Fibroblast of the aortic adventitia (primary cell): ENCODE measurements around the gene MYLK. TPM values are rescaled to one million over a fixed set of nuclear protein-coding genes. Genes with fewer than 3 reads are reported as not detected.
"Not testable (repeated sequence)": the region's sequence is repeated elsewhere in the genome, so short reads cannot be mapped to it uniquely, and the experiment has no call there.

Experiments used
- DNase-seq: peaks from one replicate; pipeline ENCODE4 v3.0.0-alpha.2; 2010; ENCODE audit warnings: low read depth
- H3K4me3 ChIP-seq: 2 replicates; pipeline ENCODE4 v1.5.1; 2011; ENCODE audit warnings: low read depth, mild to moderate bottlenecking, control low read depth, low read length, moderate library complexity
- CTCF ChIP-seq: IDR thresholded peaks from 2 replicates; pipeline ENCODE4 v1.5.1; 2011; ENCODE audit warnings: mild to moderate bottlenecking, low read length, control low read depth, inconsistent platforms; ENCODE audit not compliant: insufficient read depth
- total RNA-seq: library from RNA; depleted of rRNA; stranded (reverse); fragments of >200 nt; gene quantifications from 2 replicates; pipeline ENCODE4 v1.2.3, GENCODE V29; 2012; ENCODE audit warnings: low replicate concordance

MYLK gene
- total RNA-seq, 1 donor: 74.7 TPM

- no peak overlapping the region for H3K4me3 ChIP-seq
- no peak for TF ChIP-seq CTCF
- no peak for DNase-seq
Measured at GRCh38 chr3:123608263-123608937, 275.7 kb downstream of the MYLK start.

- H3K4me3 ChIP-seq: no peak overlapping the region
- no peak for DNase-seq
- no peak for TF ChIP-seq CTCF
Measured at GRCh38 chr3:123606527-123606926, 277.6 kb downstream of the MYLK start.

DNA sequence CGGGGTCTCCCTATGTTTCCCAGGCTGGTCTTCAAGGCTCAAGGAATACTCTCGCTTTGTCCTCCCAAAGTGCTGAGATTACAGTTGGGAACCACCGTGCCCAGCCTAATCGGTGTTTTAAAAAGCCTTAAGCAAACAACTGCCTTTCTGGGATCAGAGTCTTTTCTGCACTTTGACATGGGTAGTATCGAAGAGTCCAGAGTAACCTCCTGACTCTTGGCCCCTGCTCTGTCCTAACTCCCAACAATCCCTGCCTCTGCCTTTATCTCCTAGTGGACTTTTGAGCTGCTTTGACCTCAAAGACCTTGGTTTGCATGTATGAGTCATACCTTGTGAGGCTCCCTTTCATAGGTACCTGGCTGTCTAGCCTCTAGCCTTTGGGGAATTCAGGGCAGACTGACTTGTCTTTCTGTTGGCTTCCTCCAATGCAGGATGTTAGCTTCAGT lies 278.3 kb downstream of the MYLK start:
- no peak for TF ChIP-seq CTCF
- DNase-seq: no peak
- H3K4me3 ChIP-seq: no peak overlapping the region

DNA sequence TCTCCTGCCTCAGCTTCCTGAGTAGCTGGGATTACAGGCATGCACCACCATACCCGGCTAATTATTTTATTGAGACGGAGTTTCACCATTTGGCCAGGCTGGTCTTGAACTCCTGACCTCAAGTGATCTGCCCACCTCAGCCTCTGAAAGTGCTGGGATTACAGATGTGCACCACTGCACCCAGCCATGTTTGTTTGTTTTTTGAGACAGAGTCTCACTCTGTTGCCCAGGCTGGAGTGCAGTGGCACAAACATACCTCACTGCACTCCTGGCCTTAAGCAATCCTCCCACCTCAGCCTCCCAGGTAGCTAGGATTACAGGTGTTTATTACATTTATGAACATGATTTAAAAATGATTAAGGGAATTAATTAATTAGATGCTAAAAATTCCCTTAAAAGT lies 281.0 kb downstream of the MYLK start:
- not testable (repeated sequence) for H3K4me3 ChIP-seq, DNase-seq

- no peak overlapping the region for H3K4me3 ChIP-seq
- peak; percentile 85 for DNase-seq
- no peak for TF ChIP-seq CTCF
Measured at GRCh38 chr3:123602325-123602724, 281.8 kb downstream of the MYLK start.

DNA sequence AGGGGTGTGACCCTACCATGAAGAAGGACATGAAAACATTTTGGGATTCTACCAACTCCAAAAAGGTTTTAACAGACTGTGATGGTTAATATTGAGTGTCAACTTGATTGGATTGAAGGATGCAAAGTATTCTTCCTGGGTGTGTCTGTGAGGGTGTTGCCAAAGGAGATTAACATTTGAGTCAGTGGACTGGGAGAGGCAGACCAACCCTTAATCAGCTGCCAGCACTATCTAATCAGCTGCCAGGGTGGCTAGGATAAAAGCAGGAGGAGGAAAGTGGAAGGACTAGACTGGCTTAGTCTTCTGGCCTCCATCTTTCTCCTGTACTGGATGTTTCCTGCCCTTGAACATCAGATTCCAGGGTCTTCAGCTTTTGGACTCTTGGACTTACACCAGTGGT lies 283.3 kb downstream of the MYLK start:
- H3K4me3 ChIP-seq: not testable (repeated sequence)
- peak; percentile 52 for DNase-seq

- no peak overlapping the region for H3K4me3 ChIP-seq
- no peak for DNase-seq
- TF ChIP-seq CTCF: no peak
Measured at GRCh38 chr3:123597561-123597960, 286.6 kb downstream of the MYLK start.
